Measurements from ENCODE around the gene PDZD4.

- TF ChIP-seq GABPA (IDR thresholded peaks at IDR 0.05; ENCODE audit: low read depth) = no peak
- no peak for TF ChIP-seq RELA (IDR thresholded peaks at IDR 0.05; ENCODE audit: borderline replicate concordance, partially characterized antibody)
- TF ChIP-seq GATAD2B (conservative IDR thresholded peaks at IDR 0.05; ENCODE audit: low read depth) = no peak
- TF ChIP-seq HDAC2 (IDR thresholded peaks at IDR 0.05) = no peak
- TF ChIP-seq MYC (IDR thresholded peaks at IDR 0.05; ENCODE audit: insufficient read depth, insufficient read length, insufficient replicate concordance, low read length, severe bottlenecking) = no peak
- no peak for TF ChIP-seq ZBTB4 (CRISPR knock-in tag; IDR thresholded peaks at IDR 0.05)
- TF ChIP-seq SRF (IDR thresholded peaks at IDR 0.05; ENCODE audit: low read depth in 2 of 2, low read length in 2 of 2) = no peak
- no peak for TF ChIP-seq TAF1 (IDR thresholded peaks at IDR 0.05; ENCODE audit: borderline replicate concordance, low read depth, low read length)
These were observed 21.6 kb upstream of the PDZD4 start for GRCh38 chrX:153851981-153852380.

Measured in GM12878 (cell line).